A549 (cell line): ENCODE measurements around the gene STOM. TPM values are rescaled to one million over a fixed set of nuclear protein-coding genes. Genes with fewer than 3 reads are reported as not detected.

ENCODE experiments used
- ATAC-seq, 2 experiments: fragments of 200-7000 bp in 1 of 2; fragments of >200 bp in 1 of 2; cut with Nextera tagmentation in 1 of 2; cut with Tn5 transposase in 1 of 2; 3 replicates each; pipeline versions ENCODE4 v1.8.0 to v1.9.1; 2018 to 2020; ENCODE audit warnings: mild to moderate bottlenecking in 1 of 2, moderate library complexity in 1 of 2
- CTCF ChIA-PET: fragments of 300-600 bp; sonication (Branson Sonifier 250); formaldehyde crosslinking; extraction: SDS; loops from one replicate; lab custom pipeline; 2021; ENCODE audit warnings: antibody characterized with exemption, inconsistent platforms; lab: Yijun Ruan, JAX
- POLR2A ChIA-PET: fragments of 350-600 bp; formaldehyde crosslinking; extraction: SDS; loops from one replicate; lab custom pipeline; 2021; ENCODE audit warnings: antibody characterized with exemption, inconsistent platforms; lab: Yijun Ruan, JAX
- DNase-seq, 2 experiments: peaks; one replicate each; pipeline versions ENCODE4 v3.0.0 to v3.0.0-alpha.2; 2011 to 2016; ENCODE audit warnings: low read depth in 1 of 2, low spot score in 1 of 2
- FAIRE-seq: peaks from 2 replicates; lab custom pipeline; 2011; peaks lifted over from hg19 to GRCh38; lab: Jason Lieb, UNC
- H3K27ac ChIP-seq, 2 experiments: fragments of >200 bp; sonication (Bioruptor Twin); formaldehyde crosslinking; 3 replicates each; pipeline ENCODE4 v1.5.1; 2016 to 2017
- H3K4me1 ChIP-seq: fragments of >200 bp; sonication (Bioruptor Twin); formaldehyde crosslinking; 3 replicates; pipeline ENCODE4 v1.6.1; 2016
- H3K4me2 ChIP-seq: fragments of >200 bp; sonication (Bioruptor Twin); formaldehyde crosslinking; 3 replicates; pipeline ENCODE4 v1.6.1; 2016
- H3K4me3 ChIP-seq: fragments of >200 bp; sonication (Bioruptor Twin); formaldehyde crosslinking; 3 replicates; pipeline ENCODE4 v1.5.1; 2016
- H3K9me3 ChIP-seq: fragments of >200 bp; sonication (Bioruptor Twin); formaldehyde crosslinking; 3 replicates; pipeline ENCODE4 v1.6.1; 2016
- ATOH8 ChIP-seq: fragments of 250-450 bp; sonication (Bioruptor Pico); IDR thresholded peaks from 2 replicates; pipeline ENCODE4 v1.5.0; 2020; ENCODE audit warnings: low read depth, mild to moderate bottlenecking, moderate library complexity
- BCL3 ChIP-seq: fragments of >200 bp; sonication (Bioruptor Twin); formaldehyde crosslinking; IDR thresholded peaks from 3 replicates; pipeline ENCODE4 v1.6.1; 2016
- BHLHE40 ChIP-seq: IDR thresholded peaks from 2 replicates; pipeline ENCODE4 v1.6.1; 2012; ENCODE audit warnings: low read depth, low read length, inconsistent platforms
- CBX2 ChIP-seq: fragments of 200-600 bp; sonication (generic); IDR thresholded peaks from 2 replicates; pipeline ENCODE4 v1.6.1; 2016; ENCODE audit warnings: low read depth, mild to moderate bottlenecking, borderline replicate concordance
- CBX8 ChIP-seq: fragments of 200-600 bp; sonication (generic); IDR thresholded peaks from 2 replicates; pipeline ENCODE4 v1.6.1; 2016
- CEBPB ChIP-seq, 2 experiments: fragments of >200 bp in 1 of 2; sonication (Bioruptor Twin) in 1 of 2; formaldehyde crosslinking in 1 of 2; IDR thresholded peaks; 2 replicates each; pipeline ENCODE4 v1.6.1; 2012 to 2016
- CHD2 ChIP-seq: fragments of 150-350 bp; IDR thresholded peaks from 2 replicates; pipeline ENCODE4 v1.6.1; 2014; ENCODE audit warnings: low read length; ENCODE audit not compliant: partially characterized antibody
- CHD4 ChIP-seq: fragments of 200-600 bp; sonication (generic); IDR thresholded peaks from 2 replicates; pipeline ENCODE4 v1.6.1; 2016; ENCODE audit warnings: antibody characterized with exemption, mild to moderate bottlenecking, borderline replicate concordance
- EHMT2 ChIP-seq: fragments of 200-600 bp; sonication (generic); IDR thresholded peaks from 2 replicates; pipeline ENCODE4 v1.6.1; 2016; ENCODE audit warnings: antibody characterized with exemption, low read depth, mild to moderate bottlenecking, moderate library complexity
- HOXB13 ChIP-seq: fragments of 250-450 bp; sonication (Bioruptor Pico); IDR thresholded peaks from 2 replicates; pipeline ENCODE4 v1.5.0; 2020; ENCODE audit warnings: low read depth, mild to moderate bottlenecking, moderate library complexity
- JUNB ChIP-seq: fragments of >200 bp; sonication (Bioruptor Twin); formaldehyde crosslinking; IDR thresholded peaks from 2 replicates; pipeline ENCODE4 v1.6.1; 2016
- MYC ChIP-seq: IDR thresholded peaks from 2 replicates; pipeline ENCODE4 v1.6.1; 2012; ENCODE audit warnings: mild to moderate bottlenecking, inconsistent platforms, low read length, improper control_type of control experiment, borderline replicate concordance
- NPAS2 ChIP-seq: fragments of 250-450 bp; sonication (Bioruptor Pico); IDR thresholded peaks from 2 replicates; pipeline ENCODE4 v1.8.0; 2022; ENCODE audit warnings: mild to moderate bottlenecking, moderate library complexity, borderline replicate concordance
- NR3C1 ChIP-seq: fragments of >200 bp; sonication (Bioruptor Twin); formaldehyde crosslinking; IDR thresholded peaks from 3 replicates; pipeline ENCODE4 v1.6.1; 2017
- PBX3 ChIP-seq: IDR thresholded peaks from 2 replicates; pipeline ENCODE4 v1.6.1; 2012
- RAD21 ChIP-seq, 2 experiments: fragments of >200 bp in 1 of 2; sonication (Bioruptor Twin) in 1 of 2; formaldehyde crosslinking in 1 of 2; IDR thresholded peaks in 1 of 2; conservative IDR thresholded peaks in 1 of 2; 2 replicates in 1 of 2; 3 replicates in 1 of 2; pipeline ENCODE4 v1.6.1; 2012 to 2018; ENCODE audit warnings: inconsistent platforms in 1 of 2
- RCOR1 ChIP-seq: fragments of 150-350 bp; IDR thresholded peaks from 2 replicates; pipeline ENCODE4 v1.6.1; 2014; ENCODE audit warnings: antibody characterized with exemption, low read length, low read depth
- RNF2 ChIP-seq: fragments of 200-600 bp; sonication (generic); IDR thresholded peaks from 2 replicates; pipeline ENCODE4 v1.6.1; 2016; ENCODE audit warnings: low read depth, mild to moderate bottlenecking, antibody characterized with exemption, moderate library complexity, borderline replicate concordance
- SMC3 ChIP-seq: fragments of >200 bp; sonication (Bioruptor Twin); formaldehyde crosslinking; IDR thresholded peaks from 3 replicates; pipeline ENCODE4 v1.6.1; 2018; ENCODE audit warnings: inconsistent platforms
- SREBF2 ChIP-seq: fragments of 450-650 bp; IDR thresholded peaks from 2 replicates; pipeline ENCODE4 v1.6.1; 2014; ENCODE audit warnings: mild to moderate bottlenecking, moderate library complexity
- TP53 ChIP-seq: fragments of 250-450 bp; sonication (Bioruptor Pico); IDR thresholded peaks from 2 replicates; pipeline ENCODE4 v1.5.0; 2021; ENCODE audit warnings: mild to moderate bottlenecking, moderate library complexity
- ZC3H11A ChIP-seq: fragments of 450-650 bp; IDR thresholded peaks from 2 replicates; pipeline ENCODE4 v1.6.1; 2014; ENCODE audit warnings: antibody characterized with exemption, mild to moderate bottlenecking
- WGBS: methylation state at CpG from one replicate; pipeline ENCODE4 v1.1.6; 2017; ENCODE audit errors: missing lambda C conversion rate; 5-methylcytosine and 5-hydroxymethylcytosine counted together
- polyA plus RNA-seq, 4 experiments: library from polyadenylated mRNA; depleted of rRNA in 3 of 4; stranded (reverse); fragments of >200 nt; fragmentation: RNase III in 1 of 4; extraction: RNeasy Plus Mini Kit Qiagen cat#74134 plus additional on column Dnase treatment in 1 of 4; gene quantifications; 2 replicates in 3 of 4; 3 replicates in 1 of 4; pipeline ENCODE4 v1.2.3, GENCODE V29; 2011 to 2017
- TF ChIP-seq, protein P1 (sequence below): fragments of 200-600 bp; sonication (generic); IDR thresholded peaks from 2 replicates; pipeline ENCODE4 v1.6.1; 2016; ENCODE audit warnings: antibody characterized with exemption, mild to moderate bottlenecking, moderate library complexity

The STOM gene
- polyA plus RNA-seq, 2 of the 4 experiments (the other 2 are of a cell fraction), result 83.3 to 246 TPM

GRCh38 chr9:121411993-121412392 lies 41.9 kb upstream of the STOM start:
- Histone ChIP-seq H3K27ac (no peak overlapping the region), H3K9me3 (no peaks in the 10 kb centered on the region)
- FAIRE-seq, result no peak
- CTCF ChIA-PET, result interaction anchor here (0.5 to 2.1 kb wide), 8 partner anchors 10 to 210 kb away, joined by 3 to 7 read pairs (median 4); partner anchors contain the start of gene RAB14
- TF ChIP-seq SREBF2 (no peak), JUNB (no peak), ZC3H11A (no peak), HOXB13 (CRISPR knock-in tag) (no peak), CBX2 (no peak), PBX3 (no peak), CHD4 (no peak), RCOR1 (no peak), MYC (no peak), ATOH8 (CRISPR knock-in tag) (no peak), TP53 (no peak), BHLHE40 (no peak), RAD21 (conservative IDR thresholded peaks at IDR 0.05 in 1 of 2, IDR thresholded peaks at IDR 0.05 in 1 of 2) (no peak)
- TF ChIP-seq, protein P1, sequence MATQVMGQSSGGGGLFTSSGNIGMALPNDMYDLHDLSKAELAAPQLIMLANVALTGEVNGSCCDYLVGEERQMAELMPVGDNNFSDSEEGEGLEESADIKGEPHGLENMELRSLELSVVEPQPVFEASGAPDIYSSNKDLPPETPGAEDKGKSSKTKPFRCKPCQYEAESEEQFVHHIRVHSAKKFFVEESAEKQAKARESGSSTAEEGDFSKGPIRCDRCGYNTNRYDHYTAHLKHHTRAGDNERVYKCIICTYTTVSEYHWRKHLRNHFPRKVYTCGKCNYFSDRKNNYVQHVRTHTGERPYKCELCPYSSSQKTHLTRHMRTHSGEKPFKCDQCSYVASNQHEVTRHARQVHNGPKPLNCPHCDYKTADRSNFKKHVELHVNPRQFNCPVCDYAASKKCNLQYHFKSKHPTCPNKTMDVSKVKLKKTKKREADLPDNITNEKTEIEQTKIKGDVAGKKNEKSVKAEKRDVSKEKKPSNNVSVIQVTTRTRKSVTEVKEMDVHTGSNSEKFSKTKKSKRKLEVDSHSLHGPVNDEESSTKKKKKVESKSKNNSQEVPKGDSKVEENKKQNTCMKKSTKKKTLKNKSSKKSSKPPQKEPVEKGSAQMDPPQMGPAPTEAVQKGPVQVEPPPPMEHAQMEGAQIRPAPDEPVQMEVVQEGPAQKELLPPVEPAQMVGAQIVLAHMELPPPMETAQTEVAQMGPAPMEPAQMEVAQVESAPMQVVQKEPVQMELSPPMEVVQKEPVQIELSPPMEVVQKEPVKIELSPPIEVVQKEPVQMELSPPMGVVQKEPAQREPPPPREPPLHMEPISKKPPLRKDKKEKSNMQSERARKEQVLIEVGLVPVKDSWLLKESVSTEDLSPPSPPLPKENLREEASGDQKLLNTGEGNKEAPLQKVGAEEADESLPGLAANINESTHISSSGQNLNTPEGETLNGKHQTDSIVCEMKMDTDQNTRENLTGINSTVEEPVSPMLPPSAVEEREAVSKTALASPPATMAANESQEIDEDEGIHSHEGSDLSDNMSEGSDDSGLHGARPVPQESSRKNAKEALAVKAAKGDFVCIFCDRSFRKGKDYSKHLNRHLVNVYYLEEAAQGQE, result no peak
- TF ChIP-seq, all 56 proteins: peak for 0
- Histone ChIP-seq H3K4me1 (no peaks in the 10 kb centered on the region), H3K4me3 (no peak overlapping the region), H3K4me2 (no peak overlapping the region)
- WGBS, result 21% methylated on average over 3 of the region's 3 CpGs
- no peak for DNase-seq
- no peak for ATAC-seq
- POLR2A ChIA-PET, result no interaction called here

DNA sequence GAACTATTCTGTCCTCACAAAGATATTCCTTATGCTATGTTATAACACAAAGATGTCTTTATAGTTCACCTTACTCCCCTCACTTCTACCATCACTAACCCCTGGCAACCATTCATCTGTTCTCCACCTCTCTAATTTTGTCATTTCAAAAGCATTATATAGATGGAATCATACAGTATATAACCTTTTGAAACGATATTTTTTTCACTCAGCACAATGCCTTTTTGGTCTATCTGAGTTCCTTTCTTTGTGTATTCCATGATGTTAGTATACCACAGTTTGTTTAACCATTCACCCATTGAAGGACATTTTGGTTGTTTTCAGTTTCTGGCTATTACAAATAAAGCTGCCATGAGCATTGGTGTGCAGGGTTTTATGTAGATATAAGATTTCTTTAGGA lies 35.8 kb upstream of the STOM start:
- Histone ChIP-seq H3K4me2 (no peak overlapping the region), H3K4me1 (no peaks in the 10 kb centered on the region), H3K27ac (no peak overlapping the region), H3K4me3 (no peak overlapping the region), H3K9me3 (peaks cover 6% of the 10 kb centered on the region; the same call in 2 of the 3 replicates)
- TF ChIP-seq NR3C1 (no peak), JUNB (no peak), NPAS2 (CRISPR knock-in tag) (no peak), SMC3 (no peak), EHMT2 (no peak), RNF2 (no peak), BCL3 (no peak), CBX8 (no peak), PBX3 (no peak), RCOR1 (no peak), CEBPB (IDR thresholded peaks at IDR 0.05) (no peak), BHLHE40 (no peak), HOXB13 (CRISPR knock-in tag) (no peak), CHD2 (no peak)
- TF ChIP-seq, protein P1, result no peak
- ChIA-PET CTCF (interaction anchor here (1.2 to 17.1 kb wide), 3 partner anchors 86 to 127 kb away, joined by 3 to 410 read pairs (median 16); no protein-coding TSS in a partner anchor), POLR2A (no interaction called here)
- FAIRE-seq (no peak), DNase-seq (no peak), ATAC-seq (no peak)
- 0% methylated on average over 1 of the region's 1 CpG for WGBS
